AG09309 (cell line): ENCODE results near the gene AVEN.

ENCODE experiments used
- DNase-seq: peaks from one replicate; pipeline ENCODE4 v3.0.0-alpha.2; 2010; ENCODE audit warnings: low read depth
- H3K4me3 ChIP-seq: 2 replicates; pipeline ENCODE4 v1.5.1; 2011; ENCODE audit warnings: mild to moderate bottlenecking, low read depth, low read length, moderate library complexity; ENCODE audit not compliant: control insufficient read depth
- TF ChIP-seq, protein P1 (sequence below): IDR thresholded peaks from 2 replicates; pipeline ENCODE4 v1.5.1; 2011; ENCODE audit warnings: mild to moderate bottlenecking, low read depth, low read length, inconsistent platforms; ENCODE audit not compliant: insufficient read depth, control insufficient read depth; ENCODE audit errors: missing control alignments

The AVEN gene

DNA sequence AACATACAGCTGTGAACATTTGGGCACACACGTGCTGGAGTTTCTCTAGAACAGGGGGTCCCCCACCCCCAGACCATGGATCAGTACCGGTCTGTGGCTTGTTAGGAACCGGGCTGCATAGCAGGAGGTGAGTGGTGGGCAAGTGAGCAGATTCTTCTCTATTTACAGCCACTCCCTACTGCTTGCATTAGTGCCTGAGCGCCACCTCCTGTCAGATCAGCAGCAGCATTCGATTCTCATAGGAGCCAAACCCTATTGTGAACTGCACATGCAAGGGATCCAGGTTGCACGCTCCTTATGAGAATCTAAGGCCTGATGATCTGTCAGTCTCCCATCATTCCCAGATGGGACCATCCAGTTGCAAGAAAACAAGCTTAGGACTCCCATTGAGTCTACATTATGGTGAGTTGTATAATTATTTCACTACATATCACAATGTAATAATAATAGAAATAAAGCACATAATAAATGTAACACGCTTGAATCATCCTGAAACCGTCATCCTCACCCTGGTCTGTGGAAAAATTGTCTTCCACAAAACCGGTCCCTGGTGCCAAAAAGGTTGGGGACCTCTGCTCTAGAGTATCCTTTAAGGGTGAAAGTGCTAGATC is 44.9 kb downstream of the AVEN start:
- TF ChIP-seq, protein P1, sequence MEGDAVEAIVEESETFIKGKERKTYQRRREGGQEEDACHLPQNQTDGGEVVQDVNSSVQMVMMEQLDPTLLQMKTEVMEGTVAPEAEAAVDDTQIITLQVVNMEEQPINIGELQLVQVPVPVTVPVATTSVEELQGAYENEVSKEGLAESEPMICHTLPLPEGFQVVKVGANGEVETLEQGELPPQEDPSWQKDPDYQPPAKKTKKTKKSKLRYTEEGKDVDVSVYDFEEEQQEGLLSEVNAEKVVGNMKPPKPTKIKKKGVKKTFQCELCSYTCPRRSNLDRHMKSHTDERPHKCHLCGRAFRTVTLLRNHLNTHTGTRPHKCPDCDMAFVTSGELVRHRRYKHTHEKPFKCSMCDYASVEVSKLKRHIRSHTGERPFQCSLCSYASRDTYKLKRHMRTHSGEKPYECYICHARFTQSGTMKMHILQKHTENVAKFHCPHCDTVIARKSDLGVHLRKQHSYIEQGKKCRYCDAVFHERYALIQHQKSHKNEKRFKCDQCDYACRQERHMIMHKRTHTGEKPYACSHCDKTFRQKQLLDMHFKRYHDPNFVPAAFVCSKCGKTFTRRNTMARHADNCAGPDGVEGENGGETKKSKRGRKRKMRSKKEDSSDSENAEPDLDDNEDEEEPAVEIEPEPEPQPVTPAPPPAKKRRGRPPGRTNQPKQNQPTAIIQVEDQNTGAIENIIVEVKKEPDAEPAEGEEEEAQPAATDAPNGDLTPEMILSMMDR: peak; percentile 58
- no peak overlapping the region for H3K4me3 ChIP-seq
- no peak for DNase-seq

- TF ChIP-seq, protein P1: no peak
- H3K4me3 ChIP-seq: no peak overlapping the region
- DNase-seq: no peak
These were observed 50.6 kb downstream of the AVEN start for GRCh38 chr15:33988384-33988783.

DNA sequence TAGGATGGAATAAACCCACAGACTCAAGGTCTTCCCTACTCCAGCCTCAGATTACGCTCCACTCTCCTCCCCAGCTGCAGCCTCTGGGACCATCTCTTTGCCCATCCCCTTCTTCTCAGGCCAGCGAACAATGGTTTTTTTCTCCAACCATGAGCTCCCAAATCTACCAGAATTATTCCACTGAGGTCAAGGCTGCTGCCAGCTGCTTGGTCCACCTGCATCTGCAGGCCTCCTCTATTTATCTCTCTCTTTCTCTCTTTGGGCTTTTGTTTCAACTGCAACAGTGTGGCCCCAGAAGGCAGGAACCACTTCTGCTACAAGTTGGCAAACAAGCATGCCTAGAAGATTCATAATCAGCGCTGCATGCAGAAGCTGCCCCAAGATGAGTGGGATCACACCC is 51.6 kb downstream of the AVEN start:
- TF ChIP-seq, protein P1: no peak
- no peak overlapping the region for H3K4me3 ChIP-seq
- DNase-seq: no peak

DNA sequence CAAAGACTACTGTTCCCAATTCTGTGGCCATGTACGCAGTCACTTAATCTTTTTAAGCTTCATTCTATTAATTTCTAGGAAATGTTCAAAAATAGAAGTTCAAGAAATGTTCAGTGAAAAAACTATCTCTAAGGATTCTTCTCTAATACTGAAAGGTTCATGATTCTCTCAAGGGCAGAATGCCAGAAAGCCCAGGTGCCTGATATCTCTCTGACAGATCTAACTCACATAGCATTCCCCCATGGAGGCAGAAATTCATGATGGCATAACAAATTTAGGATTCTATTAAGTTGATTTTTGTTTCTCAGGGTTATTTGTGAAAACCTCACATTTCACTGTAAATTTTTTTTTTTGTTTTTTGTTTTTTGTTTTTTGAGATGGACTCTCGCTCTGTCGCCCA is 53.3 kb downstream of the AVEN start:
- no peak for DNase-seq
- TF ChIP-seq, protein P1: no peak
- H3K4me3 ChIP-seq: no peak overlapping the region

GRCh38 chr15:33985287-33985686 is 53.7 kb downstream of the AVEN start:
- no peak overlapping the region for H3K4me3 ChIP-seq
- peak; percentile 74 for DNase-seq
- TF ChIP-seq, protein P1: no peak

- TF ChIP-seq, protein P1: no peak
- no peak overlapping the region for H3K4me3 ChIP-seq
- no peak for DNase-seq
These were observed 56.5 kb downstream of the AVEN start for GRCh38 chr15:33982516-33982915.
